Measurements from ENCODE around the gene IFNL1.
"Not testable (repeated sequence)": the region's sequence is repeated elsewhere in the genome, so short reads cannot be mapped to it uniquely, and the experiment has no call there.

IFNL1 gene

GRCh38 chr19:39270036-39270871 lies 26.0 kb upstream of the IFNL1 start:
- DNase-seq = no peak

DNA sequence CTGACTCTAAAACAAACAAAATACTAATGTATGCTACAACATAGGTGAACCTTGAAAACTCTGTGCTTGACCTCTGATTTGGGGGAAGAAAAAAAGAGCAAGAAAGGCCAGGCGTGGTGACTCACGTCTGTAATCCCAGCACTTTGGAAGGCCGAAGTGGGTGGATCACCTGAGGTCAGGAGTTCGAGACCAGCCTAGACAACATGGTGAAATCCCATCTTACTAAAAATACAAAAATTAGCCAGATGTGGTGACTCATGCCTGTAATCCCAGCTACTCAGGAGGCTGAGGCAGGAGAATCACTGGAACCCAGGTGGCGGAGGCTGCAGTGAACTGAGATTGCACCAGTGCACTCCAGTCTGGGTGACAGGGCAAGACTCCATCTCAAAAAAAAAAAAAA lies 22.3 kb upstream of the IFNL1 start:
- DNase-seq = not testable (repeated sequence)

DNA sequence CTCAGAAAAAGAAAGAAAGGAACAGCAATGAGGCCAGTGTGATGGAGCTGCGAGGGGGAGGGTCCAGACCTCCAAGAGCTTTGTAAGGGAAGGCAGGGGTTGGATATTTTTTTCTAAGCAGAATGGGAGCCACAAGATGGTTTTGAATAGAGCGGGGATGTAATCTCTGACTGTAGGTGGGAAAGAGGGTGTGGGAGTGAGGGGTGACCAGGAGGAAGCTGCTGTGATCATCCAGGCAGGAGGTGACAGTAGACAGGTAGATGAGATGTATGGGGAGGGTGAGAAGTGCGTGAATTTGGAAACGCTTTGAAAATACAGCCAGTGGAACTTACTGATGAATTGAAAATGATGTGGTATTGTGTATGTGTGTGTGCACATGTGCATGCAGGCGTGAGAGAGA lies 20.6 kb upstream of the IFNL1 start:
- DNase-seq = no peak

DNA sequence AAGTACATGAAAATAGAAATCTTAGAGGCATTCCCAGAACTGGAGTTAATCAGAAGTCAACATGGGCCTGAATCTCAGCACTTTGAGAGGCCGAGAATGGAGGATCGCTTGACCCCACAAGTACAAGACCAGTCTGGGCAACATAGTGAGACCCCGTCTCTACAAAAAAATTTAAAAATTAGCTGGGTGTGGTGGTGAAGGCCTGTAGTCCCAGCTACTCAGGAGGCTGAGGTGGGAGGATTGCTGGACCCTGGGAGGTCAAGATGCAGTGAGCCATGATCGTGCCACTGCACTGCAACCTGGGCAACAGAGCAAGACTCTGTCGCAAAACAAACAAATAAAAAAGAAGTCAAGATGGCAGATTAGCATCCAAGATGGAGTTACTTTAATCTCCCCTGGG lies 19.5 kb upstream of the IFNL1 start:
- DNase-seq = no peak

- DNase-seq = no peak
Observed at GRCh38 chr19:39277598-39277997, 18.6 kb upstream of the IFNL1 start.

- no peak for DNase-seq
Observed at GRCh38 chr19:39282021-39282420, 14.2 kb upstream of the IFNL1 start.

GRCh38 chr19:39284032-39284431 lies 12.2 kb upstream of the IFNL1 start:
- DNase-seq = no peak

DNA sequence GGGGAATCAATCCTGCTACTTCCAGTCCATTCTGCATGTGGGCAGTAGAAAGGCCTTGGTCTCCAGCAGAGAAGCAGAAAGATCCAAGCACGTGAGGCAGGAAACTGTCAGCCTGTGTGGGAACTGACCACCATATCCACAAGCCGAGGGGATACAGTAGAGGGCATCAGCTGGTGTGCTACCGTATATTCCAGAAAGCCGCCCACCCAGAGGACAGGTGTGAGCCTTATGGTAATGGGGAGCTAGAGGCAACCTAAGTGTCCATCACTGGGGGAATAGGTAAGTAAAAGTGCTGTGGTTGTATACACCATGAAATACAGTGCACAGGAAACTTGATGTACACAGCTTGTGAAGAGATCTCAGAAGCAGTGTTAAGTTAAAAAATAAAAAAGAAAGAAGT lies 2.8 kb upstream of the IFNL1 start:
- no peak for DNase-seq

DNA sequence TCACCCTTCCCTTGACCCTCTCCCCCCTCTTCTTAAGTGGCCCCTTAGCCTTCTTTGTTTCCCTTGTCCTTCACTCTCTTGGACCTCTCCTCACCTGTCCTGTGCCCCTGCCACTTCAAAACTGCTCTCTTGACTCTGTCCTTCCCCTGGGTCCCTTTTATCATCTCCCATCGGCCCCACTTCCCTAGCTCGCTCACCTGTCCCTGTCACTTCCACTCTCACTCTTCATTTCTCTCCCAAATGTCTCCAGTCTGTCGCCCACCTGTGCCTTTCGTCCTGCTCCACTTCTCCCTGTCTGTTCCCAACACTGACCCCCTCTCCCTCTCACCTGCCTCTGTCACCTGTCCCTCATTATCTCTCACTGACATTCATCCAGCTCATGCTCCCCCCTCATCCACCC lies 699 bp downstream of the IFNL1 start:
- no peak for DNase-seq

DNA sequence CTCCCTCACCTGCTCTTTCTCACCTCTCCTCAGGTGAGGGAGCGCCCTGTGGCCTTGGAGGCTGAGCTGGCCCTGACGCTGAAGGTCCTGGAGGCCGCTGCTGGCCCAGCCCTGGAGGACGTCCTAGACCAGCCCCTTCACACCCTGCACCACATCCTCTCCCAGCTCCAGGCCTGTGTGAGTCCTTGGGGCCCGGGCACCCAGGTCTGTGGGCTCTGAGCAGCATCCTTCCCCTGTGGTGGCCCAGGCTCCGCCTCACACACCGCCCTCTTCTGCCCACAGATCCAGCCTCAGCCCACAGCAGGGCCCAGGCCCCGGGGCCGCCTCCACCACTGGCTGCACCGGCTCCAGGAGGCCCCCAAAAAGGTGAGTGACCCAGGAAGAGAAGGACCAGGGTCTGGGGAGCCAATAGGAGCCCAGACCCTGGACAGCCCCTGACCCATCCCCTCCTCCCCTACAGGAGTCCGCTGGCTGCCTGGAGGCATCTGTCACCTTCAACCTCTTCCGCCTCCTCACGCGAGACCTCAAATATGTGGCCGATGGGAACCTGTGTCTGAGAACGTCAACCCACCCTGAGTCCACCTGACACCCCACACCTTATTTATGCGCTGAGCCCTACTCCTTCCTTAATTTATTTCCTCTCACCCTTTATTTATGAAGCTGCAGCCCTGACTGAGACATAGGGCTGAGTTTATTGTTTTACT lies 1.9 kb downstream of the IFNL1 start:
- DNase-seq = peak; percentile 43

DNA sequence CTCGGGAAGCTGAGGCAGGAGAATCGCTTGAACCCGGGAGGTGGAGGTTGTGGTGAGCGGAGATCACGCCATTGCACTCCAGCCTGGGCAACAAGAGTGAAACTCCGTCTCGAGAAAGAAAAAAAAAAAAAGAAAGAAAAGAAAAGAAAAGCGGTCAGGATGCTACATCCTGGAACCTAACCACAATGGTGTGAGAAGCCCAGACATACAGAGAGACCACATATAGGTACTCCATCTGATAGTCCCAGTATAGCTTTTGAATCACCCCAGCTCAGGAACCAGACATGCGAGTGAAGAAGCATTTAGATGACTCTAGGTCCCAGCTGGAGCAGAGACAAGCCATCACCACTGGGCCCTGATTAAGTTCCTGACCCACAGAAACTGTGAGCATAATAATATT lies 3.2 kb downstream of the IFNL1 start:
- no peak for DNase-seq

DNA sequence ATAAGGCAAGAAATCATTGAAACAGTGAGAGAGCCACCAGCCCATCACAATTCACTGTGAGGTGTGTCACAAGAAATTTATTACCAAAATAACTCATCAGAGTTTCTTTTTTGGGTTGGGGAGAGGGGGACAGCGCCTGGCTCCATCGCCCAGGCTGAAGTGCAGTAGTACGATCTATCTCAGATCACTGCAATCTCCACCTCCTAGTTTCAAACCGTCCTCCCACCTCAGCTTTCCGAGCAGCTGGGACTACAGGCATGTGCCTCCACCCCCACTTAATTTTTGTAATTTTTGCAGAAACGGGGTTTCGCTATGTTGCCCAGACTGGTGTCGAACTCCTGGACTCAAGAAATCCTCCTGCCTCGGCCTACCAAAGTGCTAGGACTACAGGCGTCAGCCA lies 3.6 kb downstream of the IFNL1 start:
- no peak for DNase-seq

GRCh38 chr19:39301021-39301420 lies 4.8 kb downstream of the IFNL1 start:
- DNase-seq = no peak

- no peak for DNase-seq
Observed at GRCh38 chr19:39301562-39301961, 5.4 kb downstream of the IFNL1 start.

GRCh38 chr19:39303373-39304184 lies 7.4 kb downstream of the IFNL1 start:
- no peak for DNase-seq

DNA sequence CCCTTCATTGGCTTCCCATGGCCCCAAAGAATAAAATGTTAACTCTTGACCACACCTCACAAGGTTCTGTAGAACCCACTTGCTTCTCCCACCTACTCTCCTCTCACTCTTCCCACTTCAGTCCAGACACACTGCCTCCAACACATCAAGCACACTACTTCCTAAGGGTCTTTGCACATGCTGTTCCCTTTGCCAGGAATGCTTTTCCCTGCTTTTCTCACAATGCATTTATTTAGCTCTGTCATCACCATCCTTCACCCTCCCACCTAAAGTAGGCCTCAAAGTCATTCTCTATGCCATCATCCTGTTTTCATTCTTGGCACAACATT lies 7.9 kb downstream of the IFNL1 start:
- DNase-seq = no peak

- DNase-seq = no peak
Observed at GRCh38 chr19:39304701-39305571, 8.7 kb downstream of the IFNL1 start.

GRCh38 chr19:39306075-39306474 lies 9.9 kb downstream of the IFNL1 start:
- DNase-seq = no peak

DNA sequence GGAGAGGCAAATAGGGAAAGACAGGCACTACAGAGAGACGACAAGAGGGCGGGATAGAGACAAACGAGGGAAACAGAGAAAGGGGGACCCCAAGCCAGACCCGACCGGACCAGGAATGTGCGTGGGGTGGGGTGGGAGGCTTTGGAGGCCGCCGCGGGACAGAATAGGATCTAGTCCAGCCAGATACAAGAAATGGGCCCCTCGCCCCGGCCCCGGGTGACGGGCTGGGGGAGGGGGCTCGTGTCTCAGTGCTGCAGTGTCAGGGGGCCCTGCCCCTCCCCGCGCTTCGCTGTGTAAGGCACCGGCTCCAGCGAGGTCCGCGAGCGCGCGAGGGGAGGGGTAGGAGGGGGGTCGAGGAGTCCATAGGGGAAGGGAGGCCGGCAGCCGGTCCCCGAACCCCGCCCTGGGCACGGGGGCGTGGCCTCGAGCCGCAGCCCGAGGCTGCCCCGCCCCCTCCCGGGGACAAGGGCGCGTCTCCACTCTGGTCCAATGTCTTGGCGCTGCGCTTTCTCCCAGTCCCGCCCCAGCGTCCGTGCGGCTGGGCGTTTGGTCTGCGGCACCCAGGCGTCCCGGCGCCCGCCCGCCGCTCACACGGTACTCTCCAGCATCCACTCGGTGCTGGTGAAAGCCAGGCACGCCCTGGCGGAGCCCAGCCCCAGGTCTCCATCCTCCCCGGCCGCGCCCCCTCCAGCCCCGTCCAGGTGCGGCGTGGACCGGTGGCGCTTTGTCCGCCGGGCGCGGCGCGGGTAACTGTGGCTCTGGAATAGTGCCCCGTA lies 11.0 kb downstream of the IFNL1 start:
- DNase-seq = no peak

GRCh38 chr19:39307822-39308530 lies 11.8 kb downstream of the IFNL1 start:
- DNase-seq = no peak

All from T-helper 9 cell (primary cell).